Upper lobe of right lung (tissue), 1 donor: Measurements from ENCODE around the gene NEGR1. TPM values are rescaled to one million over a fixed set of nuclear protein-coding genes. Genes with fewer than 3 reads are reported as not detected.

Experiments
- ATAC-seq: fragments of 200-7000 bp; cut with Tn5 transposase; one replicate; pipeline ENCODE4 v1.9.1; 2020; ENCODE audit warnings: mild to moderate bottlenecking, moderate library complexity
- DNase-seq: peaks from one replicate; pipeline ENCODE4 v3.0.0-alpha.2; 2020
- H3K27ac ChIP-seq: fragments of 200-600 bp; one replicate; pipeline ENCODE4 v1.8.0; 2022
- H3K27me3 ChIP-seq: fragments of 200-600 bp; one replicate; pipeline ENCODE4 v1.8.0; 2022; ENCODE audit warnings: mild to moderate bottlenecking
- H3K36me3 ChIP-seq: fragments of 200-600 bp; one replicate; pipeline ENCODE4 v1.8.0; 2022
- H3K4me1 ChIP-seq: fragments of 200-600 bp; one replicate; pipeline ENCODE4 v1.8.0; 2022
- H3K4me3 ChIP-seq: fragments of 200-600 bp; one replicate; pipeline ENCODE4 v1.8.0; 2022; ENCODE audit warnings: mild to moderate bottlenecking
- H3K9me3 ChIP-seq: fragments of 200-600 bp; one replicate; pipeline ENCODE4 v1.8.0; 2022
- CTCF ChIP-seq: fragments of 200-600 bp; IDR thresholded peaks from one replicate; pipeline ENCODE4 v1.8.0; 2022; ENCODE audit warnings: antibody characterized with exemption
- intact Hi-C: fragments of 100-400 bp; cut with DNase I; formaldehyde crosslinking; loops from one replicate; pipeline ENCODE4 v1.11.0; 2022
- total RNA-seq: library from RNA; stranded (reverse); fragmentation: NEBNext Ultra II Directional; extraction: Animal tissue kit (Norgen Biotek cat#: 25700); gene quantifications from one replicate; pipeline ENCODE4 v1.2.1, GENCODE V29; 2021
- donor health status: DM: no; HTN: yes; CAD: no; lungs with severe emphysema.

The NEGR1 gene
- total RNA-seq, 1 donor from 2014 or later = 21.4 TPM

GRCh38 chr1:71921204-71921603 is 361.1 kb downstream of the NEGR1 start:
- intact Hi-C loops = no loop called here
- no peak for TF ChIP-seq CTCF
- no peaks in the 10 kb centered on the region for H3K27me3 ChIP-seq

GRCh38 chr1:71920556-71920955 is 361.8 kb downstream of the NEGR1 start:
- DNase-seq = no peak
- TF ChIP-seq CTCF = no peak
- H3K27ac ChIP-seq = no peak overlapping the region
- no peak for ATAC-seq
- H3K36me3 ChIP-seq = no peaks in the 10 kb centered on the region
- no peaks in the 10 kb centered on the region for H3K27me3 ChIP-seq
- intact Hi-C loops = no loop called here
- H3K9me3 ChIP-seq = no peaks in the 10 kb centered on the region
- H3K4me1 ChIP-seq = no peaks in the 10 kb centered on the region
- H3K4me3 ChIP-seq = no peak overlapping the region

More at GRCh38 chr1:71921204-71921603, 361.1 kb downstream of the NEGR1 start:
- Histone ChIP-seq H3K36me3 (no peaks in the 10 kb centered on the region), H3K4me1 (no peaks in the 10 kb centered on the region), H3K9me3 (no peaks in the 10 kb centered on the region), H3K27ac (no peak overlapping the region), H3K4me3 (no peak overlapping the region)
- no peak for DNase-seq
- no peak for ATAC-seq

GRCh38 chr1:71919811-71920509 is 362.4 kb downstream of the NEGR1 start:
- H3K4me1 ChIP-seq = no peaks in the 10 kb centered on the region
- no peak overlapping the region for H3K27ac ChIP-seq
- DNase-seq (no peak), ATAC-seq (no peak)
- H3K4me3 ChIP-seq = no peak overlapping the region
- no peak for TF ChIP-seq CTCF
- H3K9me3 ChIP-seq = no peaks in the 10 kb centered on the region
- intact Hi-C loops = no loop called here
- H3K36me3 ChIP-seq = no peaks in the 10 kb centered on the region
- H3K27me3 ChIP-seq = no peaks in the 10 kb centered on the region

- Histone ChIP-seq H3K4me3 (no peak overlapping the region), H3K27me3 (no peaks in the 10 kb centered on the region), H3K4me1 (no peaks in the 10 kb centered on the region), H3K27ac (no peak overlapping the region), H3K36me3 (no peaks in the 10 kb centered on the region), H3K9me3 (no peaks in the 10 kb centered on the region)
- no peak for DNase-seq
- intact Hi-C loops = no loop called here
- no peak for ATAC-seq
- TF ChIP-seq CTCF = no peak
Measured at GRCh38 chr1:71918630-71919029, 363.7 kb downstream of the NEGR1 start.

GRCh38 chr1:71916894-71917293 is 365.4 kb downstream of the NEGR1 start:
- DNase-seq (no peak), ATAC-seq (no peak)
- intact Hi-C loops = no loop called here
- H3K4me3 ChIP-seq = no peak overlapping the region
- H3K4me1 ChIP-seq = no peaks in the 10 kb centered on the region
- TF ChIP-seq CTCF = no peak
- no peaks in the 10 kb centered on the region for H3K9me3 ChIP-seq
- no peaks in the 10 kb centered on the region for H3K36me3 ChIP-seq
- H3K27me3 ChIP-seq = no peaks in the 10 kb centered on the region
- H3K27ac ChIP-seq = no peak overlapping the region

- intact Hi-C loops = no loop called here
Measured at GRCh38 chr1:71914626-71915025, 367.7 kb downstream of the NEGR1 start.

More at GRCh38 chr1:71914626-71915025, 367.7 kb downstream of the NEGR1 start:
- Histone ChIP-seq H3K9me3 (no peaks in the 10 kb centered on the region), H3K27me3 (no peaks in the 10 kb centered on the region), H3K27ac (no peak overlapping the region), H3K4me3 (no peak overlapping the region), H3K36me3 (no peaks in the 10 kb centered on the region), H3K4me1 (no peaks in the 10 kb centered on the region)
- no peak for TF ChIP-seq CTCF
- DNase-seq (no peak), ATAC-seq (no peak)
